DND-41 (cell line): Measurements from ENCODE around the gene RHBDD1.

ENCODE experiments used
- ATAC-seq: fragments of 200-7000 bp; cut with Tn5 transposase; 3 replicates; pipeline ENCODE4 v1.9.1; 2021; ENCODE audit warnings: low read depth; ENCODE audit not compliant: insufficient read depth
- DNase-seq: peaks from one replicate; pipeline ENCODE4 v3.0.0-alpha.2; 2020
- H2AFZ ChIP-seq: 2 replicates; pipeline ENCODE4 v1.6.0; 2012; ENCODE audit warnings: low read depth, low read length
- H3K27ac ChIP-seq: 2 replicates; pipeline ENCODE4 v1.5.1; 2012; ENCODE audit warnings: low read length, inconsistent platforms
- H3K27me3 ChIP-seq: fragments of 200-600 bp; sonication (generic); 2 replicates; pipeline ENCODE4 v1.6.0; 2012; ENCODE audit warnings: low read length, mild to moderate bottlenecking, inconsistent platforms; ENCODE audit not compliant: insufficient read depth, poor library complexity
- H3K36me3 ChIP-seq: 2 replicates; pipeline ENCODE4 v1.5.1; 2012; ENCODE audit warnings: low read length, inconsistent platforms; ENCODE audit not compliant: insufficient read depth
- H3K4me1 ChIP-seq: 2 replicates; pipeline ENCODE4 v1.5.1; 2012; ENCODE audit warnings: mild to moderate bottlenecking, low read length; ENCODE audit not compliant: insufficient read depth
- H3K4me2 ChIP-seq: 2 replicates; pipeline ENCODE4 v1.6.0; 2012; ENCODE audit warnings: mild to moderate bottlenecking, moderate library complexity, low read length, inconsistent platforms; ENCODE audit not compliant: insufficient read depth
- H3K4me3 ChIP-seq, 2 experiments: fragments of 200-600 bp in 1 of 2; shearing (Covaris generic) in 1 of 2; 2 replicates each; pipeline ENCODE4 v1.5.1; 2012 to 2016; ENCODE audit warnings: inconsistent platforms in 2 of 2, low read length in 2 of 2, mild to moderate bottlenecking in 2 of 2, low read depth in 1 of 2, moderate library complexity in 1 of 2
- H3K79me2 ChIP-seq: 2 replicates; pipeline ENCODE4 v1.6.0; 2012; ENCODE audit warnings: low read length, inconsistent platforms; ENCODE audit not compliant: insufficient read depth
- H3K9ac ChIP-seq: 2 replicates; pipeline ENCODE4 v1.6.0; 2012; ENCODE audit warnings: low read depth, mild to moderate bottlenecking, inconsistent platforms, low read length, moderate library complexity
- H3K9me3 ChIP-seq: 2 replicates; pipeline ENCODE4 v1.5.1; 2012; ENCODE audit warnings: low read length, moderate library complexity, mild to moderate bottlenecking, inconsistent platforms; ENCODE audit not compliant: insufficient read depth, severe bottlenecking
- H4K20me1 ChIP-seq: 2 replicates; pipeline ENCODE4 v1.6.0; 2012; ENCODE audit warnings: low read length; ENCODE audit not compliant: insufficient read depth
- EZH2 ChIP-seq: IDR thresholded peaks from 3 replicates; pipeline ENCODE4 v1.6.1; 2012; ENCODE audit warnings: borderline replicate concordance, low read depth, mild to moderate bottlenecking, moderate library complexity, low read length, inconsistent platforms; ENCODE audit not compliant: severe bottlenecking
- TF ChIP-seq, protein P1 (sequence below): IDR thresholded peaks from 2 replicates; pipeline ENCODE4 v1.5.1; 2012; ENCODE audit warnings: borderline replicate concordance, low read length, moderate library complexity, mild to moderate bottlenecking; ENCODE audit not compliant: poor library complexity, severe bottlenecking; ENCODE audit errors: extremely low read depth

Gene RHBDD1

DNA sequence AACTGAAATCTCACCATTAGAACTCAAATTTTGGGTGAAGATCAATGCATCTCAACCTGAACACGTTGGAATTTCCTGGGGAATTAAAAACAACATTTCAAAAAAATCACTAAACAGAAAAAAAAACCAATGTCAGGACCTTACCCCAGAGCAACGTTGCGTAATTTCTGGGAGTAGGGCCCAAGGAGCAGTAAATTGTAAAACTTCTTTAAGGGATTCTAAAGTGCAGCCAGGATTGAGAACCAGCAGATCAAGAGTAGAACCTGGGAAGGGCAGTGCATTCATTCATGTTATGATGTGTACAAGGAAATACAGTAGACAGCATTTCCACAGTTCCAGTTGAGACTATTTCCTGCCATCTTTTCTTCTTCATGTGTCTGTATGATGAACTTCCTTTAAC is 56.9 kb downstream of the RHBDD1 start:
- Histone ChIP-seq H3K4me1 (no peaks in the 10 kb centered on the region), H3K9me3 (no peaks in the 10 kb centered on the region), H2AFZ (no peak overlapping the region), H4K20me1 (no peaks in the 10 kb centered on the region), H3K79me2 (no peaks in the 10 kb centered on the region), H3K4me2 (no peak overlapping the region), H3K9ac (no peak overlapping the region), H3K36me3 (peaks cover 9% of the 10 kb centered on the region; the same call in 1 of the 2 replicates), H3K27me3 (no peaks in the 10 kb centered on the region), H3K4me3 (no peak overlapping the region), H3K27ac (no peak overlapping the region)
- no peak for DNase-seq
- ATAC-seq: no peak
- TF ChIP-seq, protein P1, sequence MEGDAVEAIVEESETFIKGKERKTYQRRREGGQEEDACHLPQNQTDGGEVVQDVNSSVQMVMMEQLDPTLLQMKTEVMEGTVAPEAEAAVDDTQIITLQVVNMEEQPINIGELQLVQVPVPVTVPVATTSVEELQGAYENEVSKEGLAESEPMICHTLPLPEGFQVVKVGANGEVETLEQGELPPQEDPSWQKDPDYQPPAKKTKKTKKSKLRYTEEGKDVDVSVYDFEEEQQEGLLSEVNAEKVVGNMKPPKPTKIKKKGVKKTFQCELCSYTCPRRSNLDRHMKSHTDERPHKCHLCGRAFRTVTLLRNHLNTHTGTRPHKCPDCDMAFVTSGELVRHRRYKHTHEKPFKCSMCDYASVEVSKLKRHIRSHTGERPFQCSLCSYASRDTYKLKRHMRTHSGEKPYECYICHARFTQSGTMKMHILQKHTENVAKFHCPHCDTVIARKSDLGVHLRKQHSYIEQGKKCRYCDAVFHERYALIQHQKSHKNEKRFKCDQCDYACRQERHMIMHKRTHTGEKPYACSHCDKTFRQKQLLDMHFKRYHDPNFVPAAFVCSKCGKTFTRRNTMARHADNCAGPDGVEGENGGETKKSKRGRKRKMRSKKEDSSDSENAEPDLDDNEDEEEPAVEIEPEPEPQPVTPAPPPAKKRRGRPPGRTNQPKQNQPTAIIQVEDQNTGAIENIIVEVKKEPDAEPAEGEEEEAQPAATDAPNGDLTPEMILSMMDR: no peak
- TF ChIP-seq EZH2: no peak

- H3K27me3 ChIP-seq: no peaks in the 10 kb centered on the region
- H3K36me3 ChIP-seq: peaks cover 9% of the 10 kb centered on the region; the same call in 1 of the 2 replicates
- H3K4me3 ChIP-seq: no peak overlapping the region
- no peak overlapping the region for H3K27ac ChIP-seq
- H2AFZ ChIP-seq: no peak overlapping the region
- no peaks in the 10 kb centered on the region for H3K79me2 ChIP-seq
- no peak overlapping the region for H3K4me2 ChIP-seq
- ATAC-seq (no peak), DNase-seq (no peak)
- no peak overlapping the region for H3K9ac ChIP-seq
- H4K20me1 ChIP-seq: no peaks in the 10 kb centered on the region
- TF ChIP-seq, protein P1: no peak
- no peak for TF ChIP-seq EZH2
- H3K4me1 ChIP-seq: no peaks in the 10 kb centered on the region
- H3K9me3 ChIP-seq: no peaks in the 10 kb centered on the region
Measured at GRCh38 chr2:226893216-226893615, 57.4 kb downstream of the RHBDD1 start.

DNA sequence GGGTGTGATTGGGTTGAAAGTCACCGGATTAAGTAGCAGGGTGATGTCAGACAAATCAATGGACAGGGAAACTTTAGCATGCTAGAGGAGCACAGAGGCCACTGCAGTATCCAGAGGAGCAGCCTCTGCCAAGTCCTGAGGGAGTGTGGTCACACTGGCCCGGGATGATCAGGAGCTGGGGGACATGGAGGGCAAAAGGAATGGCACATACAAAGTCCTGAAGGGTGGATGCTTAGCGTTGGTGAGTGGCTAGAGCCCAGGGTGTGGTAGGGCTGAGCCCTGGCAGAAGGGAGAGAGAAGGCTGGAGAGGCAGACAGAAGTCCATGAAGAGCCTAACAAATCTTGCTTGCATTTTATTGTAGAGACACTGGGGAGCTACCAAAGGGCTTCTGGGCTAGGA is 58.9 kb downstream of the RHBDD1 start:
- Histone ChIP-seq H3K4me1 (no peaks in the 10 kb centered on the region), H3K36me3 (peaks cover 9% of the 10 kb centered on the region; the same call in 1 of the 2 replicates), H2AFZ (no peak overlapping the region), H3K27me3 (no peaks in the 10 kb centered on the region), H3K4me3 (no peak overlapping the region), H3K9ac (no peak overlapping the region), H3K4me2 (no peak overlapping the region), H3K79me2 (no peaks in the 10 kb centered on the region), H3K27ac (no peak overlapping the region), H3K9me3 (no peaks in the 10 kb centered on the region), H4K20me1 (no peaks in the 10 kb centered on the region)
- DNase-seq: no peak
- TF ChIP-seq, protein P1: no peak
- no peak for TF ChIP-seq EZH2
- ATAC-seq: no peak

DNA sequence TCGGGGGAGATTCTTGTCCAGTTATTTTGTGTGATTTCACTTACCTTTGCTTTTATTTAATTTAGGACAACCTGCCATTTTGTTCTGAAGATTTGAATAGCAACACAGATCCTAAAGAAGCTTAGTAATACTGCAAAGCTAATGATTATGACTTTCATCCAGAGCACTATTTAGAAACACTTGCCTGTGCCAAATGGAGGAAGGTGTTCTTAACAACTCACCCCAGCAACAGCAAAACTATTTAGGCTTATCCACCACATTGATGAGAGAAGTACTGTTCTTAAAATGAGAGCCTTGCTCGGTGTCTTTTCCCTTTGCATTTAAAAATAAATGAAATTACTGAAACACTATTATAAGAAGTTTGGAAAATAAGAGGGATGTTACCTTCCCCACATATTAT is 59.7 kb downstream of the RHBDD1 start:
- no peaks in the 10 kb centered on the region for H3K79me2 ChIP-seq
- H2AFZ ChIP-seq: no peak overlapping the region
- no peak for DNase-seq
- TF ChIP-seq, protein P1: no peak
- no peak for TF ChIP-seq EZH2
- no peak overlapping the region for H3K4me2 ChIP-seq
- no peaks in the 10 kb centered on the region for H4K20me1 ChIP-seq
- H3K27ac ChIP-seq: no peak overlapping the region
- no peak for ATAC-seq
- peaks cover 9% of the 10 kb centered on the region; the same call in 1 of the 2 replicates for H3K36me3 ChIP-seq
- H3K4me1 ChIP-seq: no peaks in the 10 kb centered on the region
- no peak overlapping the region for H3K4me3 ChIP-seq
- no peaks in the 10 kb centered on the region for H3K27me3 ChIP-seq
- no peaks in the 10 kb centered on the region for H3K9me3 ChIP-seq
- no peak overlapping the region for H3K9ac ChIP-seq
